ENCODE data around the gene MALL.
"Not testable (repeated sequence)": the region's sequence is repeated elsewhere in the genome, so short reads cannot be mapped to it uniquely, and the experiment has no call there.

MALL gene

GRCh38 chr2:110050222-110050621 is 65.4 kb downstream of the MALL start:
- not testable (repeated sequence) for DNase-seq (ENCODE audit: low spot score)

GRCh38 chr2:110049769-110050168 is 65.9 kb downstream of the MALL start:
- DNase-seq (ENCODE audit: low spot score) = not testable (repeated sequence)

GRCh38 chr2:110048255-110049197 is 67.1 kb downstream of the MALL start:
- DNase-seq (ENCODE audit: low spot score) = not testable (repeated sequence)

GRCh38 chr2:110047225-110047624 is 68.4 kb downstream of the MALL start:
- DNase-seq (ENCODE audit: low spot score) = not testable (repeated sequence)

GRCh38 chr2:110041941-110042660 is 73.5 kb downstream of the MALL start:
- DNase-seq (ENCODE audit: low spot score) = not testable (repeated sequence)

- DNase-seq (ENCODE audit: low spot score) = not testable (repeated sequence)
Observed at GRCh38 chr2:110037336-110037735, 78.3 kb downstream of the MALL start.

- not testable (repeated sequence) for DNase-seq (ENCODE audit: low spot score)
Observed at GRCh38 chr2:110035384-110035783, 80.2 kb downstream of the MALL start.

- DNase-seq (ENCODE audit: low spot score) = not testable (repeated sequence)
Observed at GRCh38 chr2:110034935-110035334, 80.7 kb downstream of the MALL start.

All from D341Med (cell line).